AG04449 (cell line): ENCODE results near the gene CPTP.

Experiments used
- CTCF ChIA-PET: fragments of 350-600 bp; formaldehyde crosslinking; extraction: SDS; loops from one replicate; lab custom pipeline; 2021; ENCODE audit warnings: antibody characterized with exemption; lab: Yijun Ruan, JAX
- POLR2A ChIA-PET: fragments of 400-600, 350-600 bp; formaldehyde crosslinking; extraction: SDS; loops from one replicate; lab custom pipeline; 2020; ENCODE audit warnings: antibody characterized with exemption, inconsistent platforms; lab: Yijun Ruan, JAX
- DNase-seq: peaks from one replicate; pipeline ENCODE4 v3.0.0-alpha.2; 2010; ENCODE audit warnings: low read depth, low spot score
- H3K4me3 ChIP-seq: 2 replicates; pipeline ENCODE4 v1.5.1; 2011; ENCODE audit warnings: low read depth, mild to moderate bottlenecking, control low read depth, low read length
- CTCF ChIP-seq: IDR thresholded peaks from one replicate; pipeline ENCODE4 v1.5.1; 2011; ENCODE audit warnings: mild to moderate bottlenecking, moderate library complexity, low read length, control low read depth, inconsistent platforms; ENCODE audit not compliant: insufficient read depth; ENCODE audit errors: missing control alignments

Gene CPTP

GRCh38 chr1:1294250-1294890 lies 30.2 kb upstream of the CPTP start:
- CTCF ChIA-PET: interaction anchor here (0.5 to 2.1 kb wide), 2 partner anchors 172 to 312 kb away, joined by 3 to 13 read pairs; partner anchors contain the start of gene PERM1
- no peak for TF ChIP-seq CTCF
- no peak overlapping the region for H3K4me3 ChIP-seq
- POLR2A ChIA-PET: interaction anchor here (0.8 to 1.0 kb wide), 2 partner anchors 11 to 16 kb away, joined by 3 read pairs; no protein-coding TSS in a partner anchor
- no peak for DNase-seq

GRCh38 chr1:1295154-1295923 lies 29.3 kb upstream of the CPTP start:
- POLR2A ChIA-PET: interaction anchor here (1.0 kb wide), 1 partner anchor 10 kb away, joined by 3 read pairs; no protein-coding TSS in a partner anchor
- H3K4me3 ChIP-seq: no peak overlapping the region
- no peak for DNase-seq
- no peak for TF ChIP-seq CTCF
- CTCF ChIA-PET: interaction anchor here (0.6 to 2.1 kb wide), 2 partner anchors 14 to 173 kb away, joined by 3 to 13 read pairs; no protein-coding TSS in a partner anchor

- CTCF ChIA-PET: interaction anchor here (0.6 to 2.1 kb wide), 2 partner anchors 13 to 174 kb away, joined by 3 to 13 read pairs; no protein-coding TSS in a partner anchor
- H3K4me3 ChIP-seq: no peak overlapping the region
- DNase-seq: no peak
- no peak for TF ChIP-seq CTCF
- POLR2A ChIA-PET: no interaction called here
Measured at GRCh38 chr1:1296070-1297061, 28.2 kb upstream of the CPTP start.

GRCh38 chr1:1297802-1298424 lies 26.7 kb upstream of the CPTP start:
- no peak for DNase-seq
- TF ChIP-seq CTCF: no peak
- ChIA-PET POLR2A (no interaction called here), CTCF (no interaction called here)
- H3K4me3 ChIP-seq: no peak overlapping the region

- no peak overlapping the region for H3K4me3 ChIP-seq
- CTCF ChIA-PET: interaction anchor here (1.5 kb wide), 1 partner anchor 9 kb away, joined by 8 read pairs; no protein-coding TSS in a partner anchor
- DNase-seq: no peak
- TF ChIP-seq CTCF: no peak
- POLR2A ChIA-PET: no interaction called here
Measured at GRCh38 chr1:1298861-1299685, 25.5 kb upstream of the CPTP start.
